IMR-90 (cell line): ENCODE data around the gene CPA5. TPM values are rescaled to one million over a fixed set of nuclear protein-coding genes. Genes with fewer than 3 reads are reported as not detected.
A peak's percentile ranks its signal among the peaks of the same experiment; 100 is the strongest.

Source experiments
- ATAC-seq: fragments of 200-7000 bp; cut with Tn5 transposase; 2 replicates; pipeline ENCODE4 v1.9.1; 2020; ENCODE audit warnings: low read depth, mild to moderate bottlenecking, moderate library complexity
- BruUV-seq: library from RNA; stranded (reverse); fragments of 400-500 nt; replicated peaks from 2 replicates; lab custom pipeline; 2021; lab: Mats Ljungman, UMichigan
- CTCF ChIA-PET: fragments of 300-600 bp; formaldehyde crosslinking; extraction: SDS; loops from one replicate; lab custom pipeline; 2021; ENCODE audit warnings: antibody characterized with exemption; lab: Yijun Ruan, JAX
- POLR2A ChIA-PET: fragments of 300-600 bp; sonication (Branson Sonifier 250); formaldehyde crosslinking; loops from one replicate; lab custom pipeline; 2022; ENCODE audit warnings: antibody characterized with exemption; ENCODE audit not compliant: unreplicated experiment; lab: Charles Lee
- DNase-seq: peaks from one replicate; pipeline ENCODE4 v3.0.0; 2013
- H2AFZ ChIP-seq: replicated peaks from 2 replicates; pipeline ENCODE3; 2013; ENCODE audit warnings: low read length, mild to moderate bottlenecking; ENCODE audit not compliant: poor library complexity
- H2AK5ac ChIP-seq: 2 replicates; pipeline ENCODE4 v1.6.1; 2013; ENCODE audit warnings: low read depth, low read length, inconsistent platforms
- H2AK9ac ChIP-seq: replicated peaks from 2 replicates; pipeline ENCODE3; 2013; ENCODE audit warnings: mild to moderate bottlenecking, low read depth, low read length, moderate library complexity; ENCODE audit not compliant: poor library complexity
- H2BK120ac ChIP-seq: 2 replicates; pipeline ENCODE4 v1.6.1; 2013; ENCODE audit warnings: low read depth, low read length, inconsistent platforms
- H2BK15ac ChIP-seq: 3 replicates; pipeline ENCODE4 v1.6.1; 2013; ENCODE audit warnings: low read depth, low read length, inconsistent platforms
- H2BK20ac ChIP-seq: 2 replicates; pipeline ENCODE4 v1.6.1; 2013; ENCODE audit warnings: low read depth, mild to moderate bottlenecking, inconsistent platforms, low read length, moderate library complexity
- H2BK5ac ChIP-seq: 2 replicates; pipeline ENCODE4 v1.6.1; 2013; ENCODE audit warnings: mild to moderate bottlenecking, low read depth, low read length, inconsistent platforms; ENCODE audit not compliant: poor library complexity, severe bottlenecking
- H3K14ac ChIP-seq: replicated peaks from 2 replicates; pipeline ENCODE4 v1.6.1; 2013; ENCODE audit warnings: low read depth, low read length, inconsistent platforms
- H3K18ac ChIP-seq: 2 replicates; pipeline ENCODE4 v1.6.1; 2013; ENCODE audit warnings: low read depth, low read length, control low read depth
- H3K23ac ChIP-seq: 2 replicates; pipeline ENCODE4 v1.6.1; 2013; ENCODE audit warnings: low read depth, low read length, inconsistent platforms
- H3K27ac ChIP-seq: 2 replicates; pipeline ENCODE4 v1.5.1; 2013; ENCODE audit warnings: mild to moderate bottlenecking, control low read depth, low read length; ENCODE audit not compliant: insufficient read depth
- H3K27me3 ChIP-seq: 2 replicates; pipeline ENCODE4 v1.6.1; 2013; ENCODE audit warnings: low read length; ENCODE audit not compliant: control insufficient read depth, insufficient read depth
- H3K36me3 ChIP-seq: 2 replicates; pipeline ENCODE4 v1.6.1; 2013; ENCODE audit warnings: low read length, mixed read lengths; ENCODE audit not compliant: control insufficient read depth, insufficient read depth
- H3K4ac ChIP-seq: 2 replicates; pipeline ENCODE4 v1.6.1; 2013; ENCODE audit warnings: low read depth, low read length, inconsistent platforms
- H3K4me1 ChIP-seq: 2 replicates; pipeline ENCODE4 v1.6.1; 2013; ENCODE audit warnings: low read length, mixed read lengths; ENCODE audit not compliant: control insufficient read depth, insufficient read depth
- H3K4me2 ChIP-seq: 2 replicates; pipeline ENCODE4 v1.6.1; 2013; ENCODE audit warnings: low read depth, mild to moderate bottlenecking, control low read depth, low read length, moderate library complexity
- H3K4me3 ChIP-seq: 2 replicates; pipeline ENCODE4 v1.5.1; 2013; ENCODE audit warnings: low read depth, mild to moderate bottlenecking, control low read depth, low read length, moderate library complexity; ENCODE audit not compliant: insufficient read depth
- H3K56ac ChIP-seq: 2 replicates; pipeline ENCODE4 v1.6.1; 2013; ENCODE audit warnings: low read length, inconsistent platforms; ENCODE audit not compliant: insufficient read depth; ENCODE audit errors: extremely low read depth
- H3K79me1 ChIP-seq, 2 experiments: 2 replicates each; pipeline ENCODE4 v1.6.1; 2013; ENCODE audit warnings: low read length in 2 of 2, inconsistent platforms in 1 of 2, low read depth in 1 of 2
- H3K9ac ChIP-seq: 2 replicates; pipeline ENCODE4 v1.6.1; 2013; ENCODE audit warnings: low read depth, low read length, control low read depth
- H3K9me1 ChIP-seq: 2 replicates; pipeline ENCODE4 v1.6.1; 2013; ENCODE audit warnings: low read length, inconsistent platforms; ENCODE audit not compliant: insufficient read depth
- H3K9me3 ChIP-seq: 2 replicates; pipeline ENCODE4 v1.6.1; 2013; ENCODE audit warnings: low read length; ENCODE audit not compliant: control insufficient read depth, insufficient read depth
- H4K20me1 ChIP-seq: 2 replicates; pipeline ENCODE4 v1.6.1; 2013; ENCODE audit warnings: low read length, inconsistent platforms; ENCODE audit not compliant: insufficient read depth
- H4K5ac ChIP-seq: 2 replicates; pipeline ENCODE4 v1.6.1; 2013; ENCODE audit warnings: mild to moderate bottlenecking, low read depth, low read length, control low read depth
- H4K8ac ChIP-seq, 2 experiments: 2 replicates each; pipeline ENCODE4 v1.6.1; 2013; ENCODE audit warnings: low read depth in 2 of 2, low read length in 2 of 2, control low read depth in 1 of 2, inconsistent platforms in 1 of 2
- H4K91ac ChIP-seq: 2 replicates; pipeline ENCODE4 v1.6.1; 2013; ENCODE audit warnings: low read depth, low read length, inconsistent platforms; ENCODE audit not compliant: insufficient read depth
- CEBPB ChIP-seq: IDR thresholded peaks from 2 replicates; pipeline ENCODE4 v1.6.1; 2012; ENCODE audit warnings: low read depth, low read length, improper control_type of control experiment
- CHD1 ChIP-seq: IDR thresholded peaks from 2 replicates; pipeline ENCODE4 v1.6.1; 2012; ENCODE audit warnings: low read depth, low read length, improper control_type of control experiment
- POLR2A ChIP-seq: IDR thresholded peaks from 2 replicates; pipeline ENCODE4 v1.6.1; 2012; ENCODE audit warnings: mild to moderate bottlenecking, low read depth, low read length
- RFX5 ChIP-seq: IDR thresholded peaks from 2 replicates; pipeline ENCODE4 v1.8.0; 2012; ENCODE audit warnings: low read depth, mild to moderate bottlenecking, low read length, moderate library complexity
- dilution Hi-C: fragments of 300-500 bp; cut with HindIII; formaldehyde crosslinking; loops from one replicate; pipeline ENCODE4 v1.14.3; 2018; ENCODE audit warnings: low sequenced_read_pairs; ENCODE audit not compliant: unreplicated experiment
- in situ Hi-C: fragments of 300-500 bp; cut with MboI; formaldehyde crosslinking; loops from 3 replicates; pipeline ENCODE4 v1.14.3; 2019; ENCODE audit warnings: low sequenced_read_pairs, inconsistent platforms, mixed read lengths
- intact Hi-C: fragments of 100-400 bp; cut with micrococcal nuclease; formaldehyde crosslinking; loops from 2 replicates; pipeline ENCODE4 v1.10.0; 2022
- polyA plus RNA-seq, 3 experiments: library from polyadenylated mRNA; depleted of rRNA; stranded (reverse); fragments of >200 nt; gene quantifications; 2 replicates each; pipeline ENCODE4 v1.2.3, GENCODE V29; 2012; ENCODE audit warnings: low replicate concordance in 1 of 3
- total RNA-seq: library from RNA; depleted of rRNA; stranded (reverse); fragments of >200 nt; gene quantifications from 2 replicates; pipeline ENCODE4 v1.2.3, GENCODE V29; 2012

CPA5 gene
- total and polyA plus RNA-seq, 2 of the 4 experiments (the other 2 are of a cell fraction), result under 0.01 to 0.86 TPM

- Histone ChIP-seq H3K4me3 (no peak overlapping the region), H4K5ac (no peak overlapping the region), H2BK5ac (no peak overlapping the region), H3K27me3 (no peaks in the 10 kb centered on the region), H2BK20ac (peak overlapping the region; percentile 30; the same call in 1 of the 2 replicates), H3K4ac (no peak overlapping the region), H3K56ac (no peak overlapping the region), H3K4me1 (peaks cover 3% of the 10 kb centered on the region), H2BK15ac (no peak overlapping the region), H2AFZ (no peak overlapping the region), H3K79me1 (peaks cover 5 to 10% of the 10 kb centered on the region in 2 experiments; a peak in 3 of 4 replicates), H2BK120ac (no peak overlapping the region), H3K14ac (0 out of 2 replicates have a peak overlapping the region, but pooled peaks have one; percentile 51), H3K9ac (no peak overlapping the region), H3K18ac (peak overlapping the region; percentile 52; the same call in 1 of the 2 replicates), H3K23ac (no peak overlapping the region; the same call in 1 of the 2 replicates), H4K8ac (no peak overlapping the region), H4K20me1 (no peaks in the 10 kb centered on the region), H2AK9ac (no peak overlapping the region), H3K9me3 (no peaks in the 10 kb centered on the region), H3K9me1 (peaks cover 8% of the 10 kb centered on the region), H3K36me3 (0 out of 2 replicates have a peak, but pooled peaks cover 3% of the 10 kb centered on the region), H4K91ac (no peak overlapping the region), H3K4me2 (no peak overlapping the region), H2AK5ac (no peak overlapping the region), H3K27ac (no peak overlapping the region)
- ChIA-PET POLR2A (no interaction called here), CTCF (no interaction called here)
- no peak for ATAC-seq
- TF ChIP-seq CHD1 (no peak), POLR2A (no peak), CEBPB (no peak), RFX5 (no peak)
- intact Hi-C loops, result no loop called here
- DNase-seq, result no peak
- no TSS peak for BruUV-seq
- in situ Hi-C loops, result no loop called here
- dilution Hi-C loops, result no loop called here
These were observed 70.4 kb downstream of the CPA5 start for GRCh38 chr7:130415006-130415405.
